GM13977 (cell line): ENCODE measurements around the gene MYD88.

Experiments used
- DNase-seq: peaks from one replicate; pipeline ENCODE4 v3.0.0; 2012; ENCODE audit warnings: low spot score
- in situ Hi-C: fragments of 300-500 bp; cut with MboI; formaldehyde crosslinking; loops from one replicate; pipeline ENCODE4 v1.12.0; 2022; ENCODE audit warnings: low sequenced_read_pairs, low pct_unique_long_range_greater_than_20kb, mixed read lengths, inconsistent platforms; ENCODE audit not compliant: unreplicated experiment
- TF ChIP-seq, protein P1 (sequence below): IDR thresholded peaks from 2 replicates; pipeline ENCODE4 v1.5.1; 2012; ENCODE audit warnings: mild to moderate bottlenecking, control low read depth; ENCODE audit not compliant: insufficient read depth; ENCODE audit errors: extremely low read depth, missing control alignments

Gene MYD88

GRCh38 chr3:38108649-38109579 lies 29.5 kb upstream of the MYD88 start:
- in situ Hi-C loops, result no loop called here
- DNase-seq, result no peak
- TF ChIP-seq, protein P1, sequence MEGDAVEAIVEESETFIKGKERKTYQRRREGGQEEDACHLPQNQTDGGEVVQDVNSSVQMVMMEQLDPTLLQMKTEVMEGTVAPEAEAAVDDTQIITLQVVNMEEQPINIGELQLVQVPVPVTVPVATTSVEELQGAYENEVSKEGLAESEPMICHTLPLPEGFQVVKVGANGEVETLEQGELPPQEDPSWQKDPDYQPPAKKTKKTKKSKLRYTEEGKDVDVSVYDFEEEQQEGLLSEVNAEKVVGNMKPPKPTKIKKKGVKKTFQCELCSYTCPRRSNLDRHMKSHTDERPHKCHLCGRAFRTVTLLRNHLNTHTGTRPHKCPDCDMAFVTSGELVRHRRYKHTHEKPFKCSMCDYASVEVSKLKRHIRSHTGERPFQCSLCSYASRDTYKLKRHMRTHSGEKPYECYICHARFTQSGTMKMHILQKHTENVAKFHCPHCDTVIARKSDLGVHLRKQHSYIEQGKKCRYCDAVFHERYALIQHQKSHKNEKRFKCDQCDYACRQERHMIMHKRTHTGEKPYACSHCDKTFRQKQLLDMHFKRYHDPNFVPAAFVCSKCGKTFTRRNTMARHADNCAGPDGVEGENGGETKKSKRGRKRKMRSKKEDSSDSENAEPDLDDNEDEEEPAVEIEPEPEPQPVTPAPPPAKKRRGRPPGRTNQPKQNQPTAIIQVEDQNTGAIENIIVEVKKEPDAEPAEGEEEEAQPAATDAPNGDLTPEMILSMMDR, result no peak

DNA sequence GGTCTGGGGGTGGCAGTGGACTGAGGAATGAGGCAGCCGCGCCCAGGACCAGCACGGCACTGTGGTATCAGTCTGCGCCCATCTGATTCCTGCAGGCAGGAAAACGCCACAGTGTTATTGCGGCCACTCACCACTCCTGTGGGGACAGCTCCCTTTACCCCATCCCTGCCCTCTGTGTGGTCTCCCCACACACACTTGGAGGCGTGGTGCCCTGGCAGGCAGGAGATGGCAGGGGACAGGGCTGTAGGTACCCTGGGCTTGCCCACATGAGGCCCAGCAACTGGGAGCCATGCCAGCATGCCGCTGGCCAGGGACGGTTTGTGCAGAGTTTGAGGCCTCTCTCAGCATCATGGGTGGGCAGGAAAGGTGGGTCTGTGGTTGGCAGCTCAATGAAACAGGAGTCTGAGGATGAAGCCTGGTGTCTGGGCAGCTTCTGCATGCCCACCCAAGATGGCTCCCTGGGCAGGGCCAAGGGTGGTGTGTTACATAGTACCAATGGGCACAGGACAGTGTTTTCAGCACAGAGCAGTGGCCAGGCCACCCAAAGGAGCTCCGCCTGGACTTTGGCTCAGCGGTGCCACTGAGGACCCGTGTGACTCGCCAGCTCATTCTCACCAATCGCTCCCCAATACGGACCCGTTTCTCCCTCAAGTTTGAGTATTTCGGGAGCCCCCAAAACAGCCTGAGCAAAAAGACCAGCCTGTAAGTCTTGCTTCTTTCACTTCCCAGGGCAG lies 28.7 kb upstream of the MYD88 start:
- DNase-seq, result no peak
- in situ Hi-C loops, result no loop called here
- TF ChIP-seq, protein P1, result no peak

DNA sequence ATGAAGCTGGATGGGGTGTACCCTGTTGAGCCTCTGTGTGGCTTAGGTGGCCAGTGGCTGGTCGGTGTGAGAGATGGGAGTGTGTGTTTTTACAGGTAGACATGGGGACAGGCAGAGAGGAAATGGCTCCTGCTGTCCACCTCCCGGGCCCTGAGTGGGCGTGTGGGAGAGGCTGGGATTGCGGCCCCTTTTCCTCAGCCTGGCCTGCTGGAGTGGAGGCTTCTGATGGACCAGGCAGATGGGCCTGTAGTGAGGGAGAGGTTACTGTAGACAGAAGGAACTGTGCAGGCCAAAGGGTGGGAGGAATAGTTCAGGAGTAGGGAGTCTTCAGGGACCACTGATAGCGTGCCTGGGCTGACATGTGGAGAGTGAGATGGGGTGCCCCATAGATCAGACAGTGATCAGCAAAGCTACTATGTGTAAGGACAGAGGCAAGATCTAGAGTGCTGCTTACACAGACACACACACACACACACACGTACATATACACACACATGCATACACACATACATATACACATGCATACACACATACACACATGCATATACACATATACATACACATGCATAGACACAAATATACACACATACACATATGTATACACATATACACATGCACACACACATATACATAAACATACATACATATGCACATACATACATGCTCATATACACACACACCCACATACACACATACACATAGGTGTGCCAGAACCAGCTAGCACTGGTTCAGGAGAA lies 28.0 kb upstream of the MYD88 start:
- in situ Hi-C loops, result no loop called here
- DNase-seq, result no peak
- TF ChIP-seq, protein P1, result no peak

DNA sequence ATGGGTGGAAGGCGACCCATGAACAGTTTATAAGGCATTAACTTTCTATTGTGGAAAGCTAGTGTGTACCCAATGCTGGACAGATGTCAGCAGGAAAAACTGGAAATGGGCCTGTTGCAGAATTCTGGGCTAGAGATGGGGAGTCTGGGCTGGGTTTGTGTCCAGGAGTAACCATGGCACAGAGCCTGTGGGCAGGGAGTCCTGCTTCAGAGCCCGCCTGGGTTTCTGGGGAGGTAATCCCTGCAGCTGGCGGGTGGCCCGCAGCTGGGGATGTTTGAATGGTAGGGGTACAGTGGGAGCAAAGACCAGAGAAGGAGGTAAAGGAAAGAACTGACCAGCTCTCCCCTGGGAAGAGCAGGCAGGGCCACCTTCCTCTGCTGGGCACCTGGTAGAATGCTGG lies 27.3 kb upstream of the MYD88 start:
- TF ChIP-seq, protein P1, result no peak
- no peak for DNase-seq
- in situ Hi-C loops, result no loop called here

DNA sequence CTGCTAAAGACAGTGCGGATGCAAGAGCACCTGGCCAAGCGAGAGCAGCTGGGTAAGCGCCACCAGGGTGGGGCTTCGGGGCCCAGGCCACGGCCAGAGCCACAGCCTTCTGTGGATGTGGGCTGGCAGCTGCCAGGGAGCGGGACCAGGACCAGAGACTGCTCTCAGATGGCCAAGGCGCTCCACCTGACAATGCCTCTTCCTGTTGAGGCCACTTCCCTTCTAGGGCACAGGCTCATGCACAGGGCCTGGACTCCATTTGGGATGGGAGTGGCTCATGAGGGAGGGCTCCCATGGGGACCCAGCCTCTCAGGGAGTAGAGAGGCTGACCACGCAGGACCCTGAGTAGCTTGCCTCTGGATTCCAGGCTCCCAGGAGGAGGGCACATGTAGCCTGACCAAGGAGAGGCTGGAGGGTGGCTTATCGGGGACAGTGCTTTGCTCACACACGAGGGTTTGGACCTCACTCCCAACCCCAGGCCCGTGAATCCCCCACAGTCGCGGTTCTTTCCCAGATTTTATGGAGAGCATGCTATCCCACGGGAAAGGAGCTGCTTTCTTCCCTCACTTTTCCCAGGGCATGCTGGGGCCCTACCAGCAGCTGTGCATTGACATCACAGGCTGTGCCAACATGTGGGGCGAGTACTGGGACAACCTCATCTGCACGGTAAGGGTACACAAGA lies 26.6 kb upstream of the MYD88 start:
- in situ Hi-C loops, result no loop called here
- no peak for DNase-seq
- TF ChIP-seq, protein P1, result no peak

GRCh38 chr3:38112378-38112761 lies 26.1 kb upstream of the MYD88 start:
- TF ChIP-seq, protein P1, result no peak
- in situ Hi-C loops, result no loop called here
- DNase-seq, result no peak
